GM12801 (cell line): ENCODE results near the gene APOL4.

ENCODE experiments used
- CTCF ChIP-seq: IDR thresholded peaks from one replicate; pipeline ENCODE4 v1.5.1; 2011; ENCODE audit warnings: control low read depth; ENCODE audit not compliant: insufficient read length; ENCODE audit errors: extremely low read depth

Gene APOL4

GRCh38 chr22:36197065-36197440, 4.6 kb downstream of the APOL4 start:
- TF ChIP-seq CTCF: no peak

DNA sequence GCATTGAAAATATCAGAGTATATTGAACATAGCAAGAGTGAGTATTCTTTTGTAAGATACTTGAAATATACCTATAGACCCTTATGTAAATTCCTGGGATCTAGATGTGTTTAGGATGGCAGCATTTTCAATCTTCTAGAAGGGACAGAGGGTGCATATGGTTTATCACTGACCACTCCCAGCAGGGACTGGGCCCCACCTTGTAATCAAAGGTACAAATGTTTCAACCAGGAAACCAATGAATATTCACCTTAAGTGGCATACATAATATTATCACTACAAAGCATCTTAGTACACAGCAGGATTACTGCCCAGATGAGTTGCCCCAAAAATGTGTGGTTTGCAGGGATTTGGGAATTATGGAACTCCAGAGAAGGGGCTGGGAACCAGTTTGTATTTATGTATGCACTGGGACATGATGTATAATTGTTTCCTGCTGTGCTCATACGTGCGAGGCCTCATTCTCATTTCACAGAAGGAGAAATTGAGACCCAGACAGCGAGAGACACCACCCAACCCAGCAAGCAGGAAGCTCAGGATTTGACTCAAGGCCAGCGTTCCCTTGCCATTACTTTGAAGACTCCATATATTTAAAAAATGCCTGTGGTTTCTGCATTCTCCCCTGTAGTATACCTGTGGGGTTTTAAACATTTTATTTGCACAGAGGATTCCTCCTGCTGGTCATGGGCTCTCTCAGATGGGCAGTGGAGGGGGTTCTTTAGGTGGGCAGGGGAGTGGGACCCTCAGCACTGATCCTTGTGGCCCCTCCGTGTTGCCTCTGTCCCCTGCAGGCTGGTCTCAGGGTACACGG, 5.2 kb downstream of the APOL4 start:
- TF ChIP-seq CTCF: no peak

DNA sequence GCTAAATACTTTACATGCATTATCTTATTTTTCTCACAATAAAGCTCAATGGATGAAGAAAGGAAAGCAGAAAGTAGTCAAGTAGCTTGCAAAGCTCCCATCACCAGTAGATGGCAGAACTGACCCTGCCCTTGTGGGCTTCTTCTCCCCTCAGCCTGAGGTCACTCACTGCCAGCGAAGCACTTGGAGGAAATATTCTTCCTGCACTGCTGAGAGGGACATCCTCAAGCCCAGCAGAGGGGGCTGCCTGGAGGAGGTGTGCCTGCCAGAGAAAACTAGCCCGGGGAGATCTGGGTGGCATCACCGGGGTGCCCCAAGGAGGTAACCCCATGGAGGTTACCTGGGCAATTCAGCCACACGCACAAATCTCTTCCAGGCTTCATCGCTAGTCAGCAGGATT, 6.6 kb downstream of the APOL4 start:
- TF ChIP-seq CTCF: no peak

DNA sequence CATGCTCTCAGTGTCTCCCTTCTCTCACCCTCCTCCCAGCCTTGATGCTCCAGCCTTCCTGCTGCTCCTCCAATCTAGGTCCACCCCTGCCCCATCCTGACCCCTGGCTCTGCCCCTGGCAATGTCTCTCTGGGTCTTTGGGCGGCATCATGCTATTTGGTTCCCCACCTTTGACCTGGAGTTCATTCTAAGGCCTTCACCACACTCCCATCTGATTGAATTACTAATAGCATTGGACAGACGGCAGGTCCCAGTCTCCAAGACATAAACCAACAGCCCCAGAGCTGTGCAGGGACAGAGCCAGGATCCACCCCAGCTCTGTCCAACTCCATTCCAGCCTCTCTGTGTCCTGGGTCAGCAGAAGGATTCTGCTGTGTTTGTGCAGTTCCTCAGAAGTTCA, 7.2 kb downstream of the APOL4 start:
- TF ChIP-seq CTCF: no peak

GRCh38 chr22:36193577-36193976, 8.0 kb downstream of the APOL4 start:
- TF ChIP-seq CTCF: no peak

DNA sequence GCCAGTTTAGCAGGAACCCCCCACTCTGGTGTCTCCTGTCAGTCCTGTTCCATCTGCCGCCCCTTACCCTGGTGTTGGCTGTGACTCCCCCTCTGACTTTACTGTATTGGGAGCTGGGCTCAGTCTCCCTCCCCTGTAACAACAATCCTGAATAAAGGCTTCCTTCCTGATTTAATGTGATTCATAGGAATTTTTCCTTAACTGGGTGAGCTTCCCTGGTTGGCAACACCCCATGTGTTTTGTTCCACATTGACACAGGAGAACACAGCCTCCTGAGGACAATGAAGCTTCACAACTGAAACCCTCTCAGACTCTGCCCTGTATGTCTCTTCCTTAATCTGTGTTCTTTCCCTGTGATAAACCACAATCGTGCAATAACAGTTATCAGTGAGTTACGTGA, 8.4 kb downstream of the APOL4 start:
- no peak for TF ChIP-seq CTCF

DNA sequence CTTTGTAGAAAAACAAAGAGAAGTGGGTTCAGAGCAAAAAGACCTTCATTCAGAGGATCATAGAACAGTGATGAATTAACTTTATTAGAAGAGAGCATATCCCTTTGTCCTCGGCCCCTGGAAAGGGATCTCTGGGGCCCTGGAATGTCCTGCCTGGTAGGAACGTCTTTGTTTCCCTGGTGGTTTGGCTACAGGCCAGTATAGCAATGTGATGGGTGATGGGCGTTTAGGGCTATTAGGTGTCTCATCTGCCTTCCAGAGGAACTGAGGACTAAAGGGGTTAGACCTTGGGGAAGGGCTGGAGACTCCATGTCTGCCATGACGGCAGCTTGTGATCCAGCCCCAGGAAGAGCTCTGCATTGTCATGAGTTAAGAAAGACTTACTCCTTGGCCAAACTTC, 9.1 kb downstream of the APOL4 start:
- TF ChIP-seq CTCF: no peak
